ENCODE measurements around the gene PCCA.
A peak's percentile ranks its signal among the peaks of the same experiment; 100 is the strongest.
"Not testable (repeated sequence)": the region's sequence is repeated elsewhere in the genome, so short reads cannot be mapped to it uniquely, and the experiment has no call there.

PCCA gene

DNA sequence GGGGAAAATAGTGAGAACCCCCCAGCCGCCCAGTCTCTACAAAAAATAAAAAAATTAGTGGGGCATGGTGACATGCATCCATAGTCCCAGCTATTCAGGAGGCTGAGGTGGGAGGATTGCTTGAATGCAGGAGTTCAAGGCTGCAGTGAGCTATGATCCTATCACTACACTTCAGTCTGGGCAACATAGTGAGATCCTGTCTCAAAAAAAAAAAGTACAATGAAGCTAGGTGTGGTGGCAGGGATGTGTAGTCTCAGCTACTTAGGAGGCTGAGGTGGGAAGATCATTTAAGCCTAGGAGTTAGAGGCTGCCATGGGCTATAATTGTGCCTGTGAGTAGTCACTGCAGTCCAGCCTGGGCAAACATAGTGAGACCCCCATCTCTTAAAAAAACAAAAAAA lies 8.9 kb downstream of the PCCA start:
- DNase-seq: no peak

DNA sequence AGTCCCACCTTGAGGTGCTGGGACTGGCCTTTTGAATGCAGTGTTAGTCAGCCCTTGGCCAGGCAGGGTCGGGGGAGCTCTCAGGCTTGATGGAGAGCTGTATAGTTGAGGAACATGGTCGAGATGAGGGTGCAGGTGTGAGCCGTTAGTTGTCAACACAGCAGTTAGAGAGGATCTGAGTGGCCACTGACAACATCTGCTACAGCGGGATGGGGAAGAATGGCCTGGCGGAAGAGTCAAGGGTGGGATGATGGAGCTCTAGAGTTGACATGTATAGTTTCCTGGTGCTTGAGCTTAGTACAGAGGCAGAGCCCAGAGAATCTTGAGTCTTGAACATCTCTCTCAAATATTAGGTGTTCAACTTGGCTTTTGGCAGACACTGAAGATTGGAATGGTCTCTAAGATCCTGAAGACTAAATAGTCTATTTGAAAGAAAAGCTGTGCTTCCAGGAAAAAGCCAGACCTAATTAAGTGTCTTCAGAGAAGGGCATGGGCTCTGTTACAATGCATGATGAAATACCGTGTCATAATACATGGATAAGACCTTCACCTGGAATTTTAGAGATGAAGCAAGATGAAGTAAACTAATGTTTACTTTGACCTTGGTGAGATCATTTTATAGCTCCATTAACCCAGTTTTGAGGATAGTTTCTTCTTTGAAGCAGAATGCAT lies 9.7 kb downstream of the PCCA start:
- DNase-seq: peak; percentile 61

DNA sequence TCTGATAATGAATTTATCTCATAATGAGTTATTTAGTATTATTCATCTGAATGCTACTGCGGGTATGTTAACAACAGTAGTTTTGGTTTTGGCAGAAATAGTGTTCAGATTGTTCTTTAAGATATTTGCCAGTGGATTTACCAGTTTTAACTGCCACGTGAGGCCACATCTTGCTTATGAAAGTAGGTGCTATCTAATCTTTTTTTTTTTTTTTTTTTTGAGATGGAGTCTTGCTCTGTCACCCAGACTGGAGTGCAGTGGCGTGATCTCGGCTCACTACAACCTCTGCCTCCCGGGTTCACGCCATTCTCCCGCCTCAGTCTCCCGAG lies 10.2 kb downstream of the PCCA start:
- not testable (repeated sequence) for DNase-seq

DNA sequence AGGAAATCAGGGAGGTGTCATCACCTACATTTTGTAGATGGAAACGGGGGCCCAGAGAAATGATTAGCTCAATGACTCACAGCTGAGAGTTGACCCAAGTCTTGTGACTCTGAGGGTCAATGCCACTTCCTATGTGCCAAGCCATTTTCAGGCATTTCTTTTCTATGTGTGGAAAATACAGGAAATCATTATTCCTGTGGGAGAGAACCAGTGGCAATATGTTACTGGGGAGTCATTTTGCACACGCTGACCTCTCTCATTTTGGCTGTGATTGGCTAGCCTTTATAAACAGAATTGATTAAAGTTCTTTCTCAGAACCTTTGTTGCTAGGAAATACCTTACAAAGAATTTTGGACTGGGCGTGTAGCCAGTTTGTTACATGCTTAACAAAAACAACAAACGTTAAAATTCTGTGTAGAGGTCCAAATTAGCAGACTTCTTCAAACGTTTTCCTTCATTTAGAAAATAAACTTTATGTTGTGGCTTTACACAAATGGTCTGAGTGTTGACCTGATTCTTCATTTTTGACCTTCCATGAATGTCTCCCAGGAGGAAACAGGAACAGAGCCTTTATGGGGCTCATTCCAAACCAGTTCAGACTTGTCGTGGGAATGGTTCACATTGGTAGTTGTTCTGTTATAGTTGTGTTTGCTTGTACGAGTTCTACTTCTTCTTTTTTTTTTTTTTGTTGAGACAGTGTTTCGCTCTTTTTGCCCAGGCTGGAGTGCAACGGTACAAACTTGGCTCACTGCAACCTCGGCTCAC lies 11.4 kb downstream of the PCCA start:
- peak; percentile 56 for DNase-seq

DNA sequence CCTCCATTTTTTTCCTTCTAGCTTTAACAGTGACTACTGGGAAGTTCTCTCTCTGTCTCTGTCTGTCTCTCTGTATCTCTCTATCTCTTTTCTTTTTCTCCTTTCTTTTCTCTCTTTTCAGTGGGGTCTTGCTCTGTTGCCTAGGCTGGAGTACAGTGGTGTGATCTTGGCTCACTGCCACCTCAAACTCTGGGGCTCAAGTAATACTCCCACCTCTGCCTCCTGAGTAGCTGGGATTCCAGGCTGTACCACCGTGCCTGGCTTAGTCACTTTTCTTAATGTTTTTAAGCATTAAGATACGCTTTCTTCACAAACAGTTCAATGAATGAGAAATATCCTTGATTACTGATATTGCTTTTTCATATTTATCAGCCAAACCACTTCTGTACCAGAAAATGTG lies 13.1 kb downstream of the PCCA start:
- DNase-seq: no peak

DNA sequence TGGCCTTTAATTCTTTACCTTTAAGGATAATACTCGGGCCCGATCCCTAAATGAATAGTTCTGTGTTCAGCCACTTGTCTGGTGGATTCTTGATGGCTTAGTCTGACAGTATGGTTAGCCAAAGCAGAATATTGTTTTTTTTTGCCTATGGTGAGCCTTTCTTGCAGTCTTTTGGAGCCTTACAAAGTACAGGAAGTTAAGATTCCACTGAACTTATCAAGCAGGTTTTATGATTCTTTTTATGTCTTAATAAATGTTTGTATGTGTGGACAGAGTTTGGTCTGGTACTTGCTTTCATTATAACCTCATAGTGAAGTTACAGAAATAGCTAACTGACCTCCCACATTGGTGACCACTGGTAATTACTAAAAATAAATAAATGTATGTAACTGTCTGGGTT lies 17.1 kb downstream of the PCCA start:
- no peak for DNase-seq

DNA sequence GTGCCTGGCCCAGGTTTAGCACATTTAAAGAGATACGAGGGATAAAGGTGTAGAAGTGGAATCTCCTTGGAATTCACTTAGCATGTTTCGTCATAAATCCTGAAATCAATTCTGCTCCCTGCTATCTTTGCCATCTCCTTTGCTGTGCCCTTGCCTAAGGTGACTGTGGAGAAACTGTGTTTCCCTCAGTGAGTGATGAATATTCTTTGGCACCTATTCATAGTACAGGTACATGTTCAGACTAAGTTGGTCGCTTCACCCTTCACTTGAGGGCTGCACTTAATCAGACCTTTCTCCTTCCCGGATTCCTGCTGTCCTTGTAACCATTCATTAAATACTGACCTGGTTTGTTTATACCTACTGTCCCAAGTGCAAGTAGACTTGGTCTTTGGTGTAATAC lies 17.8 kb downstream of the PCCA start:
- no peak for DNase-seq

DNA sequence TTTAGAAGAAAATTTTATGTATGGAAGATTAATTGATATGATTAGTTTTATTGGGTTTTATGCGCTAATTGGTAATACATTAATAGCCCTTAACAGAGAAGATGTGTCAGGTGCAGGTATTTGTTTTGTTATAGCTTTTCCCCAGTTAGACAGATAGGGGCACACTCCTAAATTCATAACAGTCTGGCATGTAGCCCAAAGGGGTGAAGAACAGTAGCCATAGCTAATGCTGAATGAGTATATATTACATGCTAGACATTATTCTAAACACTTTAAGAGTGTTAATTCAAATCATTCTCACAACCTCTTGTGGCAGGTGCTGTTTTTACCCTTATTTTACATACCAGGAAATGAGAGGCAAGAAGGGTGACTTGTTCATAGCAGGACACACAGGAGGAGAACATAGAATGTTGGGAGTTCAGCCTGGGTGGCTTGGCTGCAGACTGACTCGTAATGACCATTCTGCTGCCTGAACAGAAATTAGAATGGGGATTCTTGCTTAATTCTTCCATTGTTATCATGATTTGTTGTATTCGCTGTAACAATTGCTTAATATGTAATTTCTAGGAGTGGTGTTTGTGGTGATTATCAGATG lies 20.1 kb downstream of the PCCA start:
- no peak for DNase-seq

DNA sequence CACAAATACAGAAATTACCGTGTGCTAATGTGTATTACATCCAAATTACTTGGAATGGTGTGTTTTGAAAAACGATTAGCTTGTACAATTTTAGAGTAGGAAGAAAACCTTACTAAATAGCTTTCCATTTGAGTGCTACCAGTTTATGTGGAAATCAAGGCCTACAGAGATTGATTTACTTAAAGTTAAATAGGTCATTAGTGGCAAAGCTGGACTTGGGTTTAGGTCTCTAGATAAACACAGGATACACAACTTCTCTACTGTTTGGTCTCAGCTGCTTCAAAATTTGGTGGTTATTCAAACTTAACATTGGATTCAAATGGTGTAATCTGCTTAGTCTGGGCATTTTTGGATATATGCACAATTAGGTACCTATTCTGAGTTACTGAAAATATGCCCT lies 21.4 kb downstream of the PCCA start:
- DNase-seq: no peak

DNA sequence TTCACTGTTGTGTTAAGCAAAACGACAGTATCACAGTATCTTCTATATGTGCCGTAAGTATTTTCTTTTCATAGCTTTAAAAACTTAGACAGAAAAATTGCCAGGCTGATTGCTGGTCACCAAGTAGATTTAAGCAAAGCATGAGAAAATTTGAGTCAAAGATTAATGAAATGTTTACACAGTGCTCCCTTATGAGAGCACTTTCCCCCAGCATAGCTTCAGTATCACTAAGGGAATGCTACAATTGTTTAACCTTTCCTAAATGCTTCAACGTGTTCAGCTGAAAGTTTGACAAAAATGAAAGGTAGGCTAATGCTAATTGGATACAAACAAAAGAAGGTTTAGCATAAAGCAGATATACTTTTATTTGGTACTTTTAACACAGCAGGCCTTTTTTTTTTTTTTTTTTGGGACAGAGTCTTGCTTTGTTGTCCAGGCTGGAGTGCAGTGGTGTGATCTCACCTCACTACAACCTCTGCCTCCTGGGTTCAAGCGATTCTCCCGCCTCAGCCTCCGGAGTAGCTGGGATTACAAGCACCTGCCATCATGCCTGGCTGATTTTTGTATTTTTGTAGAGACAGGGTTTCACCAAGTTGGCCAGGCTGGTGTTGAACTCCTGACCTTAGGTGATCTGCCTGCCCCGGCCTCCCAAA lies 23.4 kb downstream of the PCCA start:
- DNase-seq: no peak

DNA sequence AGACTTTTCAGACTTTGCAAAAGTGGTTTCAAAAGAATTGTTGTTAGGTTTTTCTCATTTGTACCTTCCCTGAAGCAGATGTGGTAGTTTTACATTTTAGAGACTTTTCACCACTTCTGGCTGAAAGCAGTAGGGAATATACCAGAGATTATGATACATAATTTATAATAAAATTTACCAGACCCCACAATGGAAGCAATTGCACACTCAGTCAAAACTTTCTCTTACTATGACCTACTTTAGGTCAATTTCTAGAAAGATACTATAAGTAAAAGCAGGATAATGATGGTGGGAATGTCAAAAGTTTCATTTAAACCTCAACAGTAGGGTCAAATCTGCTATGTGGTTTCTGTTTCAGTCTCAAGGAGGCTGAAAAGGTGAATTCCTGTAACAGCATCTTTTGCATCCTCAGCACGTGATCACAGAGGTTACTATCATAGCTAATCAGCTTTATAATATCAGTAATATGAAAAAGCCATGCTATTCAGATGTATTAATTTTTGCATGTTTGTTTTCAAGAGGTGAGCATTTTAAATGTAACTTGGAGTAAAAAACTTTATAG lies 26.9 kb downstream of the PCCA start:
- DNase-seq: no peak

DNA sequence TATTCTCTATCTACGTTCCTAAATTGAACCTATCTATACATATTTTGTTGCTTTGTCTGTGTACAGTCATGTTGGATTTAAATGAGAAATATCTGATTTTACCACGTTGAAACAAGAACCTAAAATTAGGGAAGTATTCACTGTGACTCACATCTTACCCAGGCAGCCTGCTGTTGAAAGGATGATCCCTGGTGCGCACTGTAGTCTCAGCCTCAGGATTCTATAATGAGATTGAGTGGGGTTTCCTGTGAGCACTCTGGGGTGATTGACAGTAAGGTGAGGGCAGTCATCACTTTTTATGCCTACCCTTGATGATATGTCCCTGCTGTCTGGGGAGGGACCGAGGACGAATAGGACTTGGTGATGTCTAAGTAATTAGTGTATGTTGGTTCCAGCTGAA lies 35.4 kb downstream of the PCCA start:
- peak; percentile 65 for DNase-seq

DNA sequence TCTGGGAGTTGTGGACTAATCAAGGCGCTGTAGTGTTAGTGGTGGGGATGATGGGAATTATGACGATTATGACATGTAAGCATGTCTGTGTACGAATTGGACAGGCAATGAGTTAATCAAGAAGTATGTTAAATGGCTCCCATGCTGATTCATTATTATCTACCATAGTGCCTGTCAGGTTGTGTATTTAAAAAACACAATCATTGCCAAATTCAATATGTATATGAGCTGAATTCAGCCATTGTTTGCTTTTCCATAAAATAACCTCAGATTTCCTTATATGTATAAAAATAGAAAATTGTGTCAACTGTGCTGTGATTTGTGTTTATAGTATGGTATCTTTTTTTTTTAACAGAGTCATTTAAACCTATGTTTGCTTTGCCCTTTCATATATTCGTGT lies 37.1 kb downstream of the PCCA start:
- no peak for DNase-seq

DNA sequence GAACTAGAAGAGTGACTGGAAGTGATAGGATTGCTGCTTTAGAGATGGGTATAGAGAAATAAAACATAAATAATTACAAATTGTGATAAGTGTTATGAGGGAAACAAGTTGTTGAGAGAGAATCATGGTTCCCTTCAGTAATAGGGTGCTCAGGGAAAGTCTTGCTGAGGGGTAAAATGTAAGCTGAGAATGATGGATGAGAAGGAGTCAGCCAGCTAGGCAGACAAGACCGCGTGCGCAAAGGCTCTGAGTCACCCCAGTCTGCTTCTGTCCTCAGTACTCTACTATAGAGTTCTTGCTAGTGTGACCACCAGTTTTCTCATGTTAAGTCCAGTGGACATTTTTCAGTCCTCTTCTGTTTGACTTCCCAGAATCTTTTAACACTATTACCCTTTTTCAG lies 39.5 kb downstream of the PCCA start:
- peak; percentile 11 for DNase-seq

DNA sequence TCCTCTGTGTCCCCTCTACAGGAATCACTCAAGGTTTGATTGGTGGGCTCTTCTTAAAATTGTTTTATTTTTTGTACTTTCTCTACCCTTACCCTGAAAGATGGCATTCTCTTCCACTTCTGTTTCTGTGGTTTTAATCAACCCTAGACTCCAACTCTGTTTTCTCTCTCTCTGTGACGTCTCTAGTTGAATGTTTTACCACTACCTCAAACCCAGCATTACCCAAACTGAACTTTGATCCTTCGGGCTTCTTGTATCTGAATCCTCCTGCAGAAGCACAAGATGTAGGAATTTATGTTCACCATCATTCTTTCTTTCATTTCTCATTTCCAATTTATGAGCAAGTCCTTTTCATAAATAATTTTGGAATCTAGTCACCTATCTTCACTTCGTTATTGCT lies 39.9 kb downstream of the PCCA start:
- DNase-seq: no peak

DNA sequence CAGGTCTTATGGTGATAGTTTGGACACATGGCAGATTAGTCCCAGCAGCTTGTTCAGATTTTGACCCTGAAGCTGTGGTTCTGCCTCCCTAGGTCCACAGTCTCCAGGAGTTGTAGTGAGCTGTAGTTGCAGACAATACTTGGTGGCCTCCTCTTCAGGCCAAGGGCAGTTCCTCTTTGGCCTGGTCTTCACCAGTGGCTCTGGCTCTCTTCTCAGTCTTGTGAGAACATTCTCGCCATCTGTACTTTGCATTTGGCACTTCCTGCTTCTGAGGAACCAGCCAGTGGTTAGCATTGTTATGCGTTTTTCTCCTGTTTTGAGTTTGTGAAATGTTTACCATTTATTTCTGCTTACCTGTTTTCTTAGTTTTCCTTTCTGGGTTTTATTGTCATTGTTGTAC lies 40.7 kb downstream of the PCCA start:
- DNase-seq: peak; percentile 42

DNA sequence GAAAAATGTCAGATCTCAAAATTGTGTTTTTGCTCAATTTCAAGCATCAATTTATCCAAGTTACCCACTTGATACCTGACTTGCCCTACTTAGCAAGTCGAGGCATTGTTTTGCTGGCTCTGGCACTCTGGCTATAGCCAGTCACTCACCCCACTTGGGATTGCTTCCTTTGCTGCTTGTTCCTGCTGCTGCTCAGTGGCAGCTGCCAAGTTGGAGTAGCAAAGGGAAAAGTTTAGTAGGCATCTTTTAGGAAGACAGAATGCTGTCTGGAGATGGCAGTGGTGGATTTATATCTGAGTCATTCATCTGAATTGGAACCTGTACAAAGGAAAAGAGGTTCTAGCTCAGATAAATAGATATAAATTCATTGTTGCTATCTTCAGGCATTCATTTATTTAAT lies 41.2 kb downstream of the PCCA start:
- no peak for DNase-seq

DNA sequence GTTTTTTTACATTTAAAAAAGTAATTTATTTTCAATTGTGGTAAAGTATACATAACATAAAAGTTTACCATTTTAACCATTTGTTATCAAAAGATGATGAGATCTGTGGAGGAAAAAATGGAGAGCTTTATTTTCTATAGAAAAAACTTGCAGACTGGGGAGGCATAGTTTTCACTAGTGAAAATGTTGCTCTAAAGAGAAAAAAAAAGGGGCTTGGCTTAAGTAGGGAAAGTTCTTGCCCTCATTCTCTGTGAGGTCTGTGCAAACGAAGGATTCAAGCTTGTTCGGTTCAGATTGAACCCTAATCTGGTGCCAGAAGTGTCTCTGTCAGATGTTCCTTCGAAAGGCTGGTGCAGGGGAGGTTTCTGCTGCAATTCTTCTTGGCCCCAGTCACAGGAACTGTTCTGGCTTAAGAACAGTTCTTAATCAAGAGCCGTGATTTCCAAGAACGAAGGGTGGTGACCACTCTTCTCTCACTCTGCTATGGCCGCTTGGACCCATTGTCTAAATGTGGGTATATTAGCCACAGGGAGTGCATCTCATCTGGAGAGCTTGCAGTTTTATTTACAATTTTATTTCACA lies 42.1 kb downstream of the PCCA start:
- no peak for DNase-seq

DNA sequence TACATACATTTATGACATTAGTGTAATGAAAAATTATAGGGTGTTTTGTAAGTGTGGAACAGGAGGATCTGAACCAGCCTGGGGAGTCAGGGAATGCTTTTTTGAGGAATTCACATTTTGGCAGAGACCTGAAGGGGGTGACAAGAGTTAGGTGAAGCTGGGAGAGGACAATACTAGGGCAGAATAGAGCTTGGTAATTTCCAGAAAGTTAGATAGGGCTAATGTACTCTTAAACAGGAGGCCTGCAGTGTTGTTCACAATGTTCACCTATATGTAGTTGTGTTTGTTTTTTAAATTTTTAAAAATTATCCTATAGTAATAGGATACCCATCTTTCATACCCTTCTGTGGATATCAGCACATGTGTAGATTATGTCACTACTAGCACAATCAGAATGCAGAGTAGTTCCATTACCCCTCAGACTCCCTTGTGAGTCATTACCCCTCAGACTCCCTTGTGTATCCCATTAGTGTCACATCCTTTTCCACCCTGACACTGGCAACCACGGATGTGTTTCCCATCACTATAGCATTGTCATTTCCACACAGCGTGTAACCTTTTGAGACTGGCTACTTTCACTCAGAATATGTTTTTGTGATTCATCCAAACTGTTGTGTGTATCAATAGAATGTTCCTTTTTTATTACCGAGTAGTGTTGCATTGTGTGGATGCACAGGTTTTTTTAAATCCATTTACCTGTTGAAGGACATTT lies 43.1 kb downstream of the PCCA start:
- DNase-seq: peak; percentile 9

DNA sequence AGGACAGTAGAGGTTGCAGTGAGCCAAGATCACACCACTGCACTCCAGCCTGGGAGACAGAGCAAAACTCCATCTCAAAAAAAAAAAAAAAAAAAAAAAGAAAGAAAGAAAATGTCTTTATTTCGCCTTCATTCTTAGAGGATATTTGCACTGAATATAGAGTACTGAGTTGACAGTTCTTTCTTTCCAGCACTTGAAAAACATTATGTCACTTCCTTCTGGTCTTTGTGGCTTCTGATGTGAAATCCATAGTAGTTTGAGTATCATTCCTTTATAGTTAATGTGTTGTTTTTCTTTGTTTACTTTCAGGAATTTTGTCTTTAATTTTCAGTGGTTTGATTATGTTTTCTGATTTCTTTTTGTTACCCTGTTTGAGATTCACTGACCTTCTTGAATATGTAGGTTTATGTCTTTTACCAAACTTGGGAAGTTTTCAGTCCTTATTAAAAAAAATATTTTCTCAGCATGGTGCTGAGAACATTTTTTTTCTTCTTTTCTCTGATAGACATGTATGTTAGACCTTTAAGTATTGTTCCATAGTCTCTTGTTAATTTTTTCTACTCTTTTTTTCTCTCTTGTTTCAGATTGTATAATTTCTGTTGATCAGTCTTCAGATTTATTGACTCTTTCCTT lies 50.1 kb downstream of the PCCA start:
- no peak for DNase-seq

DNA sequence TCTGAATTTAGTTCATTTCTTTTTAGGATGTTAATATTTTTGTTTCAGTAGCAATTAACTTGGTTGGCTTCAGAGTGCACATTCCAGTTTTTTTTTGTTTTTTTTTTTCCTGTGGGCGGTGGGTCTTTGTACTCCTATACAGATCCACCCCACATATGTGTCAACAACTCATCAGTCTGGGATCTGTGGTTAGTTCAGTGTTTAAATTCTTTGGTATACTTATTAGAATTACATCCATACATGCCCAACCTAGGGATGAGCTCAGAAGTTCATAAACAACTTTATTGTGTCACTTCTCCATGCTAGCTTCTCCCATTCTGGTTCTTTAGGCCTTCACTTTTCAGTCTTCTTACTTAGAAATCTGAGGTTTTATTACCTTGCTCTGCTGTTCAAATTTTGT lies 50.9 kb downstream of the PCCA start:
- no peak for DNase-seq

DNA sequence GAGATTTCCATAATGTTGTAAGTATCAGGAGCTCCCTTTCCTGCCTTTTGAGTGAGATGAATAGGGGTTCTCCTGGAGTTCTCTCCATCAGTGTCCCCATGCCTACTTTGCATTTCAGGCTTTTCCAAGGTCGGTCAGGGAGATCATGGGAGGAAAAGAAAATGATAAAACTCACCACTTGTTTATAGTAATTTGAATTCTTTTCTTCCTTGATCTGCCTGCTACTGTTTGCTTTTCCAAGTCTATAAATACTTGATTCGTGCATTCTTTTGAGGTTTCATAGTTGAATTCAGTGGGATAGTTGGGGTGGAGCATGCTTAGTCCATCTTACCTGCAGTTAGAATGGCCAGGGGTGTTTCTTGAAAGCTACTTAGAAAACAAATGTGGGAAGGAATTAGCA lies 51.5 kb downstream of the PCCA start:
- no peak for DNase-seq

Measured in OCI-M1 (cell line).